ENCODE results near the gene ZNF202.

ZNF202 gene

GRCh38 chr11:123684601-123685000 is 56.9 kb downstream of the ZNF202 start:
- in situ Hi-C loops (cut with HindIII; ENCODE audit: low sequenced_read_pairs): no loop called here

GRCh38 chr11:123683428-123684170 is 57.9 kb downstream of the ZNF202 start:
- in situ Hi-C loops (cut with HindIII; ENCODE audit: low sequenced_read_pairs): no loop called here

GRCh38 chr11:123682696-123683410 is 58.6 kb downstream of the ZNF202 start:
- in situ Hi-C loops (cut with HindIII; ENCODE audit: low sequenced_read_pairs): no loop called here

GRCh38 chr11:123681030-123681429 is 60.4 kb downstream of the ZNF202 start:
- in situ Hi-C loops (cut with HindIII; ENCODE audit: low sequenced_read_pairs): no loop called here

- in situ Hi-C loops (cut with HindIII; ENCODE audit: low sequenced_read_pairs): no loop called here
Observed at GRCh38 chr11:123678246-123678645, 63.2 kb downstream of the ZNF202 start.

- in situ Hi-C loops (cut with HindIII; ENCODE audit: low sequenced_read_pairs): no loop called here
Observed at GRCh38 chr11:123677510-123677909, 64.0 kb downstream of the ZNF202 start.

GRCh38 chr11:123674297-123674696 is 67.2 kb downstream of the ZNF202 start:
- in situ Hi-C loops (cut with HindIII; ENCODE audit: low sequenced_read_pairs): no loop called here
